HFFc6 (cell line): ENCODE data around the gene NELL2. TPM values are rescaled to one million over a fixed set of nuclear protein-coding genes. Genes with fewer than 3 reads are reported as not detected.

ENCODE experiments used
- DNase-seq: peaks from one replicate; pipeline ENCODE4 v3.0.0-alpha.2; 2018
- H3K27ac Mint-ChIP-seq: 2 replicates; pipeline ENCODE4 v1.8.0; 2020; ENCODE audit warnings: mild to moderate bottlenecking, mixed read lengths
- H3K27me3 Mint-ChIP-seq: 2 replicates; pipeline ENCODE4 v1.8.0; 2021; ENCODE audit warnings: mild to moderate bottlenecking, moderate library complexity, mixed read lengths; ENCODE audit not compliant: insufficient read depth
- H3K36me3 Mint-ChIP-seq: 2 replicates; pipeline ENCODE4 v1.8.0; 2021; ENCODE audit warnings: low read depth, mixed read lengths
- H3K4me1 Mint-ChIP-seq: 2 replicates; pipeline ENCODE4 v1.8.0; 2020; ENCODE audit warnings: low read depth, mixed read lengths
- H3K4me3 Mint-ChIP-seq: 2 replicates; pipeline ENCODE4 v1.8.0; 2020; ENCODE audit warnings: mild to moderate bottlenecking, moderate library complexity, mixed read lengths
- H3K9me3 Mint-ChIP-seq: 2 replicates; pipeline ENCODE4 v1.8.0; 2020; ENCODE audit warnings: mild to moderate bottlenecking, mixed read lengths
- CTCF ChIP-seq: fragments of 200-600 bp; sonication (generic); IDR thresholded peaks from 2 replicates; pipeline ENCODE4 v1.5.0; 2021; ENCODE audit warnings: antibody characterized with exemption, mild to moderate bottlenecking
- total RNA-seq, 6 experiments: library from RNA; stranded (reverse); fragmentation: NEBNext Ultra II Directional; extraction: Animal tissue kit (Norgen Biotek cat#: 25700); gene quantifications; 2 replicates in 1 of 6; 3 replicates in 5 of 6; pipeline ENCODE4 v1.2.3, GENCODE V29; 2021

The NELL2 gene
- total RNA-seq, 6 experiments from 2014 or later: not detected

GRCh38 chr12:44875417-44875953 lies 630 bp downstream of the NELL2 start:
- no peak overlapping the region for H3K27ac Mint-ChIP-seq
- TF ChIP-seq CTCF: no peak
- H3K4me3 Mint-ChIP-seq: peak overlapping the region; percentile 85
- no peaks in the 10 kb centered on the region for H3K9me3 Mint-ChIP-seq
- no peak for DNase-seq
- peaks cover 13% of the 10 kb centered on the region for H3K4me1 Mint-ChIP-seq
- H3K36me3 Mint-ChIP-seq: no peaks in the 10 kb centered on the region
- H3K27me3 Mint-ChIP-seq: peaks cover 12% of the 10 kb centered on the region

- Mint-ChIP-seq H3K9me3 (no peaks in the 10 kb centered on the region), H3K27ac (no peak overlapping the region), H3K36me3 (no peaks in the 10 kb centered on the region), H3K4me3 (peak overlapping the region; percentile 85), H3K27me3 (peaks cover 12% of the 10 kb centered on the region), H3K4me1 (peaks cover 13% of the 10 kb centered on the region)
- TF ChIP-seq CTCF: no peak
- DNase-seq: no peak
Observed at GRCh38 chr12:44874981-44875416, 1.1 kb downstream of the NELL2 start.

GRCh38 chr12:44873898-44874297 lies 2.2 kb downstream of the NELL2 start:
- Mint-ChIP-seq H3K27me3 (peaks cover 12% of the 10 kb centered on the region), H3K27ac (no peak overlapping the region), H3K9me3 (no peaks in the 10 kb centered on the region), H3K4me3 (no peak overlapping the region), H3K36me3 (no peaks in the 10 kb centered on the region), H3K4me1 (peaks cover 13% of the 10 kb centered on the region)
- peak; percentile 43; the same call in 1 of the 2 replicates for TF ChIP-seq CTCF
- DNase-seq: peak; percentile 8

GRCh38 chr12:44869503-44869902 lies 6.6 kb downstream of the NELL2 start:
- no peak overlapping the region for H3K27ac Mint-ChIP-seq
- no peak for DNase-seq
- no peaks in the 10 kb centered on the region for H3K36me3 Mint-ChIP-seq
- H3K27me3 Mint-ChIP-seq: no peaks in the 10 kb centered on the region; the same call in 1 of the 2 replicates
- H3K4me3 Mint-ChIP-seq: no peak overlapping the region
- peaks cover 2% of the 10 kb centered on the region for H3K9me3 Mint-ChIP-seq
- no peaks in the 10 kb centered on the region for H3K4me1 Mint-ChIP-seq
- TF ChIP-seq CTCF: no peak

GRCh38 chr12:44863867-44864266 lies 12.2 kb downstream of the NELL2 start:
- no peak overlapping the region for H3K27ac Mint-ChIP-seq
- H3K4me1 Mint-ChIP-seq: no peaks in the 10 kb centered on the region
- TF ChIP-seq CTCF: no peak
- no peak overlapping the region for H3K4me3 Mint-ChIP-seq
- no peaks in the 10 kb centered on the region; the same call in 1 of the 2 replicates for H3K27me3 Mint-ChIP-seq
- peaks cover 25% of the 10 kb centered on the region for H3K9me3 Mint-ChIP-seq
- DNase-seq: no peak
- no peaks in the 10 kb centered on the region for H3K36me3 Mint-ChIP-seq
